HTR-8/SVneo (cell line): Measurements from ENCODE around the gene ATP2B2.

Experiments
- DNase-seq: peaks from one replicate; pipeline ENCODE4 v3.0.0; 2011; ENCODE audit warnings: low spot score, mixed read lengths; ENCODE audit not compliant: insufficient read length
- FAIRE-seq: peaks from 2 replicates; lab custom pipeline; 2011; peaks lifted over from hg19 to GRCh38; lab: Jason Lieb, UNC

Gene ATP2B2

GRCh38 chr3:10410383-10411002 is 94.9 kb downstream of the ATP2B2 start:
- DNase-seq (no peak), FAIRE-seq (no peak)

GRCh38 chr3:10408680-10409079 is 96.7 kb downstream of the ATP2B2 start:
- no peak for DNase-seq
- no peak for FAIRE-seq

- FAIRE-seq (no peak), DNase-seq (no peak)
These were observed 98.0 kb downstream of the ATP2B2 start for GRCh38 chr3:10407361-10407760.

- DNase-seq, result no peak
- FAIRE-seq, result peak; percentile 68
These were observed 99.0 kb downstream of the ATP2B2 start for GRCh38 chr3:10406414-10406813.

- DNase-seq (no peak), FAIRE-seq (no peak)
These were observed 99.6 kb downstream of the ATP2B2 start for GRCh38 chr3:10405816-10406215.

GRCh38 chr3:10404876-10405275 is 100.5 kb downstream of the ATP2B2 start:
- FAIRE-seq (no peak), DNase-seq (no peak)

GRCh38 chr3:10404377-10404776 is 101.0 kb downstream of the ATP2B2 start:
- FAIRE-seq (no peak), DNase-seq (no peak)

GRCh38 chr3:10401990-10402761 is 103.2 kb downstream of the ATP2B2 start:
- DNase-seq (no peak), FAIRE-seq (no peak)

GRCh38 chr3:10400749-10401495 is 104.5 kb downstream of the ATP2B2 start:
- FAIRE-seq (no peak), DNase-seq (no peak)

- FAIRE-seq (no peak), DNase-seq (no peak)
These were observed 105.2 kb downstream of the ATP2B2 start for GRCh38 chr3:10400050-10400748.

- no peak for FAIRE-seq
- DNase-seq, result no peak
These were observed 105.8 kb downstream of the ATP2B2 start for GRCh38 chr3:10399634-10400033.

GRCh38 chr3:10398341-10398740 is 107.0 kb downstream of the ATP2B2 start:
- DNase-seq (no peak), FAIRE-seq (no peak)

GRCh38 chr3:10397879-10398278 is 107.5 kb downstream of the ATP2B2 start:
- no peak for FAIRE-seq
- DNase-seq, result no peak

- FAIRE-seq, result no peak
- DNase-seq, result no peak
These were observed 108.5 kb downstream of the ATP2B2 start for GRCh38 chr3:10396931-10397330.

- FAIRE-seq (no peak), DNase-seq (no peak)
These were observed 109.3 kb downstream of the ATP2B2 start for GRCh38 chr3:10396083-10396482.

- FAIRE-seq (no peak), DNase-seq (no peak)
These were observed 109.7 kb downstream of the ATP2B2 start for GRCh38 chr3:10395671-10396070.

- FAIRE-seq (no peak), DNase-seq (no peak)
These were observed 110.2 kb downstream of the ATP2B2 start for GRCh38 chr3:10395196-10395595.

GRCh38 chr3:10394491-10395025 is 110.8 kb downstream of the ATP2B2 start:
- no peak for FAIRE-seq
- DNase-seq, result no peak

- FAIRE-seq (no peak), DNase-seq (no peak)
These were observed 111.9 kb downstream of the ATP2B2 start for GRCh38 chr3:10393514-10393913.

- no peak for FAIRE-seq
- no peak for DNase-seq
These were observed 112.4 kb downstream of the ATP2B2 start for GRCh38 chr3:10392906-10393461.
